Endodermal cell (in vitro differentiated cells): Measurements from ENCODE around the gene S1PR3. TPM values are rescaled to one million over a fixed set of nuclear protein-coding genes. Genes with fewer than 3 reads are reported as not detected.

ENCODE experiments used
- DNase-seq: peaks from one replicate; pipeline ENCODE4 v3.0.0-alpha.2; 2017
- H3K27ac ChIP-seq: 2 replicates; pipeline ENCODE4 v1.5.1; 2013; ENCODE audit warnings: mild to moderate bottlenecking, low read depth, low read length, moderate library complexity
- H3K27me3 ChIP-seq: 2 replicates; pipeline ENCODE4 v1.6.1; 2013; ENCODE audit warnings: mild to moderate bottlenecking, low read length, moderate library complexity; ENCODE audit not compliant: insufficient read depth, control insufficient read depth, poor library complexity, severe bottlenecking
- H3K36me3 ChIP-seq: 2 replicates; pipeline ENCODE4 v1.7.0; 2013; ENCODE audit warnings: mild to moderate bottlenecking, low read length, moderate library complexity; ENCODE audit not compliant: control insufficient read depth, insufficient read depth
- H3K4me1 ChIP-seq: one replicate; pipeline ENCODE4 v1.7.0; 2013; ENCODE audit warnings: low read length; ENCODE audit not compliant: control insufficient read depth, insufficient read depth
- H3K4me3 ChIP-seq: 2 replicates; pipeline ENCODE4 v1.5.1; 2013; ENCODE audit warnings: mild to moderate bottlenecking, low read length, moderate library complexity
- H3K9ac ChIP-seq: 2 replicates; pipeline ENCODE4 v1.6.1; 2013; ENCODE audit warnings: mild to moderate bottlenecking, low read length, moderate library complexity; ENCODE audit not compliant: poor library complexity, severe bottlenecking; ENCODE audit errors: extremely low read depth
- H3K9me3 ChIP-seq: 2 replicates; pipeline ENCODE4 v1.6.1; 2013; ENCODE audit warnings: mild to moderate bottlenecking, low read length, moderate library complexity; ENCODE audit not compliant: control insufficient read depth
- H3K27ac Mint-ChIP-seq: 2 replicates; pipeline ENCODE4 v1.8.0; 2020; ENCODE audit warnings: mixed read lengths
- H3K27me3 Mint-ChIP-seq: 2 replicates; pipeline ENCODE4 v1.8.0; 2021; ENCODE audit warnings: mild to moderate bottlenecking, mixed read lengths; ENCODE audit not compliant: insufficient read depth
- H3K36me3 Mint-ChIP-seq: 2 replicates; pipeline ENCODE4 v1.8.0; 2020; ENCODE audit warnings: low read depth, mixed read lengths
- H3K4me1 Mint-ChIP-seq: 2 replicates; pipeline ENCODE4 v1.8.0; 2020; ENCODE audit warnings: mixed read lengths
- H3K4me3 Mint-ChIP-seq: 2 replicates; pipeline ENCODE4 v1.8.0; 2020; ENCODE audit warnings: mild to moderate bottlenecking, moderate library complexity, mixed read lengths
- H3K9me3 Mint-ChIP-seq: 2 replicates; pipeline ENCODE4 v1.8.0; 2020; ENCODE audit warnings: mild to moderate bottlenecking, mixed read lengths
- CTCF ChIP-seq: fragments of 200-600 bp; sonication (generic); conservative IDR thresholded peaks from 2 replicates; pipeline ENCODE4 v1.5.0; 2021; ENCODE audit warnings: antibody characterized with exemption, mild to moderate bottlenecking
- WGBS, 2 experiments: methylation state at CpG; one replicate each; pipeline versions ENCODE4 v1.1.5 to v1.1.7; 2013; ENCODE audit warnings: missing lambda C conversion rate in 2 of 2, mixed read lengths in 1 of 2; ENCODE audit not compliant: insufficient coverage in 1 of 2, insufficient read length in 1 of 2; 5-methylcytosine and 5-hydroxymethylcytosine counted together
- total RNA-seq, 2 donors: library from RNA; stranded (reverse); fragmentation: NEBNext Ultra II Directional in 1 of 2; extraction: Animal tissue kit (Norgen Biotek cat#: 25700) in 1 of 2; gene quantifications; 2 replicates in 1 of 2; 3 replicates in 1 of 2; pipeline ENCODE4 v1.2.1, GENCODE V29; 2021

Gene S1PR3
- total RNA-seq, 2 donors from 2014 or later: 53.6 to 95.2 TPM

- DNase-seq: no peak
- no peak overlapping the region for H3K4me3 ChIP-seq
- Mint-ChIP-seq H3K4me1 (peaks cover 4% of the 10 kb centered on the region), H3K4me3 (no peak overlapping the region), H3K36me3 (no peaks in the 10 kb centered on the region), H3K27ac (no peak overlapping the region), H3K27me3 (no peaks in the 10 kb centered on the region), H3K9me3 (no peaks in the 10 kb centered on the region)
- no peaks in the 10 kb centered on the region for H3K4me1 ChIP-seq
- TF ChIP-seq CTCF: no peak
- H3K9me3 ChIP-seq: no peaks in the 10 kb centered on the region
- no peaks in the 10 kb centered on the region for H3K27me3 ChIP-seq
- WGBS, 2 experiments: 78 to 95% methylated on average over 4 to 8 of the region's 8 CpGs
- no peaks in the 10 kb centered on the region for H3K36me3 ChIP-seq
- H3K9ac ChIP-seq: no peak overlapping the region
- H3K27ac ChIP-seq: no peak overlapping the region
Measured at GRCh38 chr9:89049646-89050045, 58.4 kb downstream of the S1PR3 start.

DNA sequence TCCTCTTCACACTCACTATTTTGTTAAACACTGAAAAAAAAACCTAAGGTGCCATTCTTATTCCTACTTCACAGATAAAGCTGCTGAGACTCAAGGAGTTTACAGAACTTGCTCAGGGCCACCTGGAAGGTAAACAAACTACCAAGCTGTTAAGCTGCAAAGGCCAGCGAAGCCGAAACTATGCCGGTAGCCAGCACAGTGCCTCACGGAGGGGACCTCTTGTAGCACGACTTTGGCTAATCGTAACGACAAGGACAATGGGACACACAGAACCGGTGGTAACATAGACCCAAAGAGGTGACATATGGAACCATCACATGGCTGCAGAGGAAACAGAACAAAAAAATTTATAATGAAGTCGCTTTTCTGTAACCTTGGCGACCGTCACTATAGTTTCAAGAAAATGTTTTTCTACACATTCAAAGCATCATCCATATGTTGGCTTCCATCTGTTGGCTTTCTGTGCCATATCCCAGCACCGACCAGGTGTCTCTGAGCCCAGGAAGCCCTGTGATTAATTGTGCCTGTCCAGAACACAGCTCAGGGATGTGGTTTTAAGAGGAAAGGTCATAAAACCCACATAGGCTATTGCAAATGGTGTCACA is 60.3 kb downstream of the S1PR3 start:
- no peak overlapping the region for H3K27ac Mint-ChIP-seq
- Histone ChIP-seq H3K27me3 (no peaks in the 10 kb centered on the region), H3K27ac (no peak overlapping the region), H3K4me3 (no peak overlapping the region), H3K9ac (no peak overlapping the region), H3K9me3 (no peaks in the 10 kb centered on the region), H3K4me1 (no peaks in the 10 kb centered on the region), H3K36me3 (no peaks in the 10 kb centered on the region)
- peak; percentile 20 for TF ChIP-seq CTCF
- H3K36me3 Mint-ChIP-seq: no peaks in the 10 kb centered on the region
- H3K4me1 Mint-ChIP-seq: peaks cover 4% of the 10 kb centered on the region
- DNase-seq: no peak
- no peaks in the 10 kb centered on the region for H3K27me3 Mint-ChIP-seq
- no peaks in the 10 kb centered on the region for H3K9me3 Mint-ChIP-seq
- no peak overlapping the region for H3K4me3 Mint-ChIP-seq
- 92 to 96% methylated on average over 9 to 12 of the region's 12 CpGs for WGBS, 2 experiments

DNA sequence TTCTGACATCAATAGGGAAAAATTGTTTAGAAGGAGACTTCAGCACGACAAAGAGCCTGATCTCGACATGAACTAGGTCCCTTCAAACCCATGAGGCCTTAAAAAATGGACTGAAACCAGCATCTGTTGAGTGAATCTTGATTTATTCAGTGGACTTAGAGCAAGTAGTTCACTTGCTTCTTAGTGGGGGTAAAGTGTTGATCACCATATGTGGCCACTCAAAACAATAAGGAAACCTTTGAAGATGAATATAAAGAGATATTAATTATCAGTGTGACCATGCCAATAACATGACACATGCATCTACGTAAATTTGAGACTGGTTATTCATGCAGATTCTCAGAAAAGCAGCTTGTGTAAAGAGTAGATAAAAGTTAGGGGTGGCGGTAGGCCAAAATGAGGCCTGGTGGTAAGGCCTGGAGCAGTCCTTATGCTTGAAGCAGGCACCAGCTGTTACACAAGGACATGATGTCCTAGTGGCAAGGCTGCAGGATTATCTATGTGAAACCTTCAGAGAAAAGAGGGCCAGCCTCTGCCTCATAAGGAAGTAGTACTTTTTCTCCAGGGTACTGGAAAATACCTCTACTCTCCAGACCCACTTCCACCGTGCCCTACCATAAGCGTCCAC is 61.3 kb downstream of the S1PR3 start:
- H3K27ac ChIP-seq: no peak overlapping the region
- Mint-ChIP-seq H3K9me3 (no peaks in the 10 kb centered on the region), H3K27ac (no peak overlapping the region), H3K4me1 (peaks cover 4% of the 10 kb centered on the region), H3K4me3 (no peak overlapping the region), H3K36me3 (no peaks in the 10 kb centered on the region), H3K27me3 (no peaks in the 10 kb centered on the region)
- H3K4me3 ChIP-seq: no peak overlapping the region
- no peaks in the 10 kb centered on the region for H3K9me3 ChIP-seq
- 91 to 100% methylated on average over 3 to 6 of the region's 6 CpGs for WGBS, 2 experiments
- no peak for DNase-seq
- no peak for TF ChIP-seq CTCF
- H3K36me3 ChIP-seq: no peaks in the 10 kb centered on the region
- H3K9ac ChIP-seq: no peak overlapping the region
- H3K27me3 ChIP-seq: no peaks in the 10 kb centered on the region
- no peaks in the 10 kb centered on the region for H3K4me1 ChIP-seq
